IgD-negative memory B cell (primary cell): ENCODE results near the gene ADNP. TPM values are rescaled to one million over a fixed set of nuclear protein-coding genes. Genes with fewer than 3 reads are reported as not detected.

Source experiments
- H3K27ac Mint-ChIP-seq, 3 donors: one replicate each; pipeline ENCODE4 v1.8.0; 2020 to 2022; ENCODE audit warnings: mild to moderate bottlenecking in 3 of 3, mixed read lengths in 3 of 3, moderate library complexity in 1 of 3
- H3K27me3 Mint-ChIP-seq: one replicate; pipeline ENCODE4 v1.8.0; 2021; ENCODE audit warnings: mixed read lengths
- H3K36me3 Mint-ChIP-seq: one replicate; pipeline ENCODE4 v1.8.0; 2020; ENCODE audit warnings: mild to moderate bottlenecking, mixed read lengths
- H3K4me1 Mint-ChIP-seq, 3 donors: one replicate each; pipeline ENCODE4 v1.8.0; 2020 to 2022; ENCODE audit warnings: mixed read lengths in 3 of 3, mild to moderate bottlenecking in 1 of 3
- H3K4me3 Mint-ChIP-seq, 4 donors: one replicate each; pipeline ENCODE4 v1.8.0; 2020 to 2022; ENCODE audit warnings: mild to moderate bottlenecking in 4 of 4, mixed read lengths in 4 of 4, moderate library complexity in 3 of 4
- H3K9me3 Mint-ChIP-seq, 3 donors: one replicate each; pipeline ENCODE4 v1.8.0; 2020 to 2021; ENCODE audit warnings: mixed read lengths in 3 of 3, mild to moderate bottlenecking in 1 of 3
- polyA plus RNA-seq: library from polyadenylated mRNA; unstranded; fragments of 300-500 nt; fragmentation: Illumina TruSeq; gene quantifications from one replicate; pipeline ENCODE4 v1.2.3, GENCODE V29; 2021

The ADNP gene
- polyA plus RNA-seq, 1 donor from 2014 or later, result 10.3 TPM

DNA sequence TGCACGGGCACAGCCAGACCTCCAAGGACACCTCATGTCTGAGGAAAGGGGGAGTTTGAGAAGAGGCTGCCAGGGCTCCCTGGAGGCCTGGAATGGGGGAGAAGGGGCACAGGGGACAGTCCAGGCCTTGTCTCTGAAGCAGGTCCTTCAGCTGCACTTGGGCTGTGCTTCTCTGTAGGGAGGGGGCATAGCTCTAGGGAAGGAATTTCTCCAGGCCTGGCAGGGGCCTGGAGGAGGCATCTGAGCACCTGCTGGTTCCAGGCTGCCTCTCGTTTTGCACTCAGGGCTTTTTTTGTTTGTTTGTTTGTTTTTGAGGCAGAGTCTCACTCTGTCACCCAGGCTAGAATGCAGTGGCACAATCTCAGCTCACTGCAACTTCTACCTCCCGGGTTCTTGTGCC lies 68.7 kb downstream of the ADNP start:
- H3K27ac Mint-ChIP-seq, result peak overlapping the region in 1 of 3 donors; percentile 85

DNA sequence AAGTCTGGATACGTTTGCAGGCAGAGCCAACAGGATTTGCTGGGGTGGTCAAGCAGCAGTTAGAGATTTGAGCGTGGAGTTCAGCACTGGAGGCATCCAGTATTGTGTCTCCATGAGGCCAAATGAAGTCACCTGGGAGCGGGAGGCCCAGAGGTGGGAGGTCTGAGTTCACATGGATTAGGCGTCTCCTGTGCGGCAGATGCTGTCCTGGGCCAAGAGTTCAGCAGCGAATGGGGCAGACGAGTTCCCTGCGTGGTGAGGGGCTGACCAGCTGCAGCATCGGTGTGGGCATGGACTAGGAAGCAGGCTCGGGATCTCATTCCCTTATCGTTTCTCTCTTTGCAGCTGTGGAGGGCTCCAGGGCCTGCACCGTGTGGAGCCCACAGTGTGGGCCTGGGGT lies 70.2 kb downstream of the ADNP start:
- peaks cover 0 to 15% (median 11%) of the 10 kb centered on the region in 3 donors for H3K4me1 Mint-ChIP-seq

More for the DNA sequence above, 68.7 kb downstream of the ADNP start:
- H3K4me3 Mint-ChIP-seq, result no peak overlapping the region
- H3K4me1 Mint-ChIP-seq, result peaks cover 0 to 17% (median 11%) of the 10 kb centered on the region in 3 donors
- H3K9me3 Mint-ChIP-seq, result no peaks in the 10 kb centered on the region
- H3K27me3 Mint-ChIP-seq, result no peaks in the 10 kb centered on the region
- H3K36me3 Mint-ChIP-seq, result peaks cover 2% of the 10 kb centered on the region

DNA sequence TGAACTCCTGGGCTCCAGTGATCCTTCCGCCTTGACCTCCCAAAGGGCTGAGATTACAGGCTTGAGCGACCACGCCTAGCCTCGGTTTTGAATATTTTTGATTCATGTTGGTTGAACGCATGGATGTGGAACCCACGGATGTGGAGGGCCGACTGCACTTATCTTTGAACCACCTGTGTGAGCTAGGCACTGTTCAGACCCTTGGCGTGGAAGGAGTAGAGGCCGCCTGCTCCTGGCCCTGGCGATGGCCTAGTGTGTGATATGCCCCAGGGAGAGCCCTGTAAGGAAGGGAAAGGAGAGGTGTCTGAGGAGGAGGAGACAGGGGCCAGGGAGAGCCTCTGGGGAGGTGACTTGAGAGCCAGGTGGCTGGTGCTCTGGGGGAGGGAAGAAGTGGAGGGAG lies 72.1 kb downstream of the ADNP start:
- peak overlapping the region in 1 of 4 donors; percentile 87 for H3K4me3 Mint-ChIP-seq
- peaks cover 4% of the 10 kb centered on the region for H3K36me3 Mint-ChIP-seq
- H3K27me3 Mint-ChIP-seq, result no peaks in the 10 kb centered on the region
- no peaks in the 10 kb centered on the region for H3K9me3 Mint-ChIP-seq
- peaks cover 0 to 20% (median 16%) of the 10 kb centered on the region in 3 donors for H3K4me1 Mint-ChIP-seq
- H3K27ac Mint-ChIP-seq, result peak overlapping the region; percentile 16 to 71 (median 59)

More for the DNA sequence above, 70.2 kb downstream of the ADNP start:
- Mint-ChIP-seq H3K36me3 (peaks cover 2% of the 10 kb centered on the region), H3K27ac (peak overlapping the region in 1 of 3 donors; percentile 5), H3K4me3 (no peak overlapping the region), H3K27me3 (no peaks in the 10 kb centered on the region), H3K9me3 (no peaks in the 10 kb centered on the region)

DNA sequence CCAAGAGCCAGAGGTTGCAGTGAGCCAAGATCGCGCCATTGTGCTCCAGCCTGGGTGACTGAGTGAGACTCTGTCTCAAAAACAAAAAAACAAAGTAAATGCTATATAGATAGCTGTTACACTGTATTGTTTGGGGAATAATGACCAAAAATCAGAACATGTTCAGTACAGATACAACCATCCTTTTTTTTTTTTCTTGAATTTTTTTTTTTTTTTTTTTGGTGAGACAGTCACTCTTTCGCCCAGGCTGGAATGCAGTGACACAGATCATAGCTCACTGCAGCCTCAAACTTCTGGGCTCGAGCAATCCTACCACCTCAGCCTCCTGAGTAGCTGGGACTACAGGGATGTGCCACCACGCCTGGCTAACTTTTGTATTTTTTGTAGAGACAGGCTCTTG lies 72.7 kb downstream of the ADNP start:
- H3K27me3 Mint-ChIP-seq, result no peaks in the 10 kb centered on the region
- H3K4me3 Mint-ChIP-seq, result no peak overlapping the region
- peaks cover 0 to 20% (median 16%) of the 10 kb centered on the region in 3 donors for H3K4me1 Mint-ChIP-seq
- no peaks in the 10 kb centered on the region for H3K9me3 Mint-ChIP-seq
- no peak overlapping the region for H3K27ac Mint-ChIP-seq
- H3K36me3 Mint-ChIP-seq, result peaks cover 4% of the 10 kb centered on the region

DNA sequence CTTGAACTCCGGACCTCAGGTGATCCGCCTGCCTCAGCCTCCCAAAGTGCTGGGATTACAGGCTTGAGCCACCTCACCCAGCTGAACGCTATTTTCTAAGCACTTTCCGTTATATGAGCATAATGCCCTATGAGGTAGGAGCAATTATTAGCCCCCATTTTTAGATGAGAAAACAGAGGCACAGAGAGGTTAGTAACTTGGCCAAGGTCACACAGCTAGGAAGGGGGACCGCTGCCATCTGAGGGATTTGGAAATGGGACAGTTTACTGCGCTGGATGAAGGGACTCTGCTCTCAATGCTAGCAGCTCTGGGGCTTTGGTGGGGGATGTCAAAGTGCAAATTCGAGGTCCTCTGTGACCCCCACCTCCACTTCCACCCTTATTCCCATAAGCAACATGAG lies 73.9 kb downstream of the ADNP start:
- H3K27me3 Mint-ChIP-seq, result no peaks in the 10 kb centered on the region
- H3K36me3 Mint-ChIP-seq, result peaks cover 4% of the 10 kb centered on the region
- H3K4me3 Mint-ChIP-seq, result no peak overlapping the region
- no peaks in the 10 kb centered on the region for H3K9me3 Mint-ChIP-seq
- H3K27ac Mint-ChIP-seq, result peak overlapping the region in 1 of 3 donors; percentile 25
- H3K4me1 Mint-ChIP-seq, result peaks cover 0 to 20% (median 16%) of the 10 kb centered on the region in 3 donors

DNA sequence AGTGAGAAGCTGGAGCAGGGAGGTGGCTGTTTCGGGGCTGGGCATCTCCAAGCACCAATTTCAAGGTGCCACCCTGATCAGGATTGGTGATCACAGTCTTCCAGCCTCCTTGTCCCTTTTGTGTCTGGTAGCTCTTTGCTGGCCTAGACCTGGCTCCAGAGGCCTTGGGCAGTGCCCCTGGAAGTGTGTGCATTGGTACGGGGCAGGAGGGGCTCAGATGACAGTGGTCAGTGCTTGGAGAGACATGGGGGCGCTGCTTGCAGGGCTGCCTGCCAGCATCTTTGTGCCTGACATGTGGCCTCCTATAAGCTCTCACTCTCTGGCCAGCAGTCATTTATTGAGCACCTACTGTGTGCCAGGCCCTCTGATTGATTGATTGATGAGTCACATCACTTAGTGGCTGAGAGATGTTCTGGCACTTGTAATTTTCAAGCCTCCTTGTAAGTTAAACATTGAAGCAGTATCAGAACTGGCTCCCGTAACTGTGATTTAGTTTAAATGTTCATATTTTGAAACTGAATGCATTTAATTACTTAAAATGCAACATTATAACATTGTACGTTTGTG lies 74.7 kb downstream of the ADNP start:
- Mint-ChIP-seq H3K9me3 (no peaks in the 10 kb centered on the region), H3K4me1 (peaks cover 0 to 19% (median 18%) of the 10 kb centered on the region in 3 donors), H3K4me3 (no peak overlapping the region), H3K27me3 (no peaks in the 10 kb centered on the region), H3K36me3 (peaks cover 4% of the 10 kb centered on the region), H3K27ac (peak overlapping the region in 1 of 3 donors; percentile 25)

DNA sequence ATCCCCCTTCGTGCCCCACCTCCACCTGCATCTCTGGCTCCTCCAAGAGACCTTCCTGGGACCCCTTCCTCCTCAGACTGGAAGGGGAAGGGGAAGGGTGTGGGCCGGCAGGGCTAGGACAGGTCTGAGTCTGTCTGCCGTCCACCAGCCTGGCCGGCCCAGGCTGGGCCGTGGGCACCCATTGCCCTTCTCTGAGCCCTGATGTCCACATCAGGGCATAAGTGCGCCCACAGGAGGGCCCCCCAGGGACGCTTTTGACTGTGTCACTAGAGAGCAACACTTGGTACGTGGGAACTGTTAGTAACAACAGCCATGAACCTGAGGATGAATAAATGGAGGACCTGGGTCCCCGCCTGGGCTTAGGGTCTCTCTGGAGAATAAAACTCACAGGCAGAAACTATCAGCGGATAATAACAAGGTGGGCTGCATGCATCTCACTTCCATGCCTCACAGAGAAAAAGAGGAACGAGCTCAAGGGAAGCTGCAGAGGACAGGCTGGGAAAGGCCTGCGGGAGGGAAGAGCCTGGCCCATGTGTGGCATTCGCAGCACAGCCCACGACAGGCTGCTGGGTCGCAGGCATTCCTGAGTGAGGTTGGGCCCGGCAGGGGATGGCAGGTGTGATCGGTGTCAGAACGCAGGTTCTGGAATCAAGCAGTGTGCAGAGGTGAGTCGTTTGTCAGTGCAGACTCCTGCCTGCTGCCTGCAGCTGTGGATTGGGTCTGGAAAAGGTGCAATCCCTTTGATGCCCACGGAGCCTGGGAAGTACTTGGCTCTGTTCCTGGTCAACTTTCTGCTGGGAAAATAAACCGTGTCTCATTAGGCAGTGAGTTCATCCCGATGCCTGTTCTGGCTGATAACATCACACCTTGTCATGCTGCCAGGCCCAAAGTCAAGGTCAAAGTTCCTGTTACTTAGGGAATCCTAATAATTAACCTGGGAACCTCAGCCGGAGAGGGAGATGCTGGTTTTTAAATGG lies 75.5 kb downstream of the ADNP start:
- Mint-ChIP-seq H3K4me1 (peaks cover 0 to 19% (median 18%) of the 10 kb centered on the region in 3 donors), H3K9me3 (no peaks in the 10 kb centered on the region), H3K36me3 (peaks cover 4% of the 10 kb centered on the region), H3K4me3 (no peak overlapping the region), H3K27ac (no peak overlapping the region), H3K27me3 (no peaks in the 10 kb centered on the region)

DNA sequence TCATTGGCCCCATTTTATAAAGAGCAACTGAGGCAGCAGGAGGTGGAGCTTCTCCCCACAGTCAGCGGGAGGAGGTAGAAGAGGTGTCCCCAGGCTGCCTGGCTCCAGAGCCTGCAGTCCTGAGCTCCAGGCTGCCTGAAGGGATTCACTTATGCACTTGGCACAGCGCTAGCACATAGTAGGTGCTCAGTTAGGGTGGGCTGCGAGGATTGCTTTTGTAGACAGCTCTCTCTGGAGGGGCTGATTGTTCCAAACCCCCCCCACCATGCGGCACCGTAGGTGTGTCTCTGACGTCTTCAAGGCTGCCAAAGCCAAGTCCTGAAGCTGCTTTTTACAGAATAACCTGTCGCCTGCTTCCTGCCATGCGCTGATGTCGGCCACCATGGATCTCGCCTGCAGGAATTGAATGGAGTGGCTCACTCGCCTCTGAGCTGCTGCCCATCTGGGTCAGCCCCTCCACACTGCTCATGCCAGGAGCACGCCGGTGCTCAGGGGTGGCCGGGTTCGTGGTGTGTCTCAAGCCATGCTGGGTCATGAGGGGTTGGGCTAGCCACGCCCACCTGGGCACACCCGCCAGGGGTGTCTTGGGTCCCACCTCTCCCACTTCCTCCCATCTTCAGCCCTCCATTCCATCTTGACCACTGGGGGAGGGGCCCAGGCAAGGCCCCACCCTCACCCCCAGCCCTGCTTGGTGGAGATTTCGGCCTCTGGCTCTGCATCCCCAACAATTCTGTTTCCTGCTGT lies 76.6 kb downstream of the ADNP start:
- H3K36me3 Mint-ChIP-seq, result peaks cover 2% of the 10 kb centered on the region
- no peak overlapping the region for H3K27ac Mint-ChIP-seq
- no peaks in the 10 kb centered on the region for H3K9me3 Mint-ChIP-seq
- no peaks in the 10 kb centered on the region for H3K27me3 Mint-ChIP-seq
- H3K4me3 Mint-ChIP-seq, result no peak overlapping the region
- peaks cover under 1 to 19% (median 18%) of the 10 kb centered on the region in 3 donors for H3K4me1 Mint-ChIP-seq

DNA sequence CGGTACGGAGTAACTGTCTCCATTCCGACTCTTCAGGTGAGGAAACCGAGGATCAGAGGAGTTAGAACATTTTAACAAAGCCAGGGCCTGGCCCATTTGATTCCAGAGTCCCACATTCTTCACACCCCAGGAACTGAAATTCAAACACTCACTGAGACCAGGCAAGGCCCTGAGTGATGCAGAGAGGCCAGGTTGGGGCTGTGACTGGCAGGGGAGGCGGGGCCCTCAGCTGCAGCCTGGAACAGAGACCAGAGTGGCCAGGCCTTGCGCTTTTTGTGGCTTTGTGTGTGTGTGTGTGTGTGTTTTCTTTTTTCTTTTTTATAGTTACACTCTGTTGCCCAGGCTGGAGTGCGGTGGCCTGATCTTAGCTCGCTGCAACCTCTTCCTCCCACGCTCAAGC lies 79.2 kb downstream of the ADNP start:
- Mint-ChIP-seq H3K27me3 (no peaks in the 10 kb centered on the region), H3K9me3 (no peaks in the 10 kb centered on the region), H3K36me3 (peaks cover 2% of the 10 kb centered on the region), H3K4me1 (peaks cover 17 to 26% (median 21%) of the 10 kb centered on the region in 3 donors), H3K4me3 (peak overlapping the region in 1 of 4 donors; percentile 47), H3K27ac (peak overlapping the region in 2 of 3 donors; percentile 72 to 83)

DNA sequence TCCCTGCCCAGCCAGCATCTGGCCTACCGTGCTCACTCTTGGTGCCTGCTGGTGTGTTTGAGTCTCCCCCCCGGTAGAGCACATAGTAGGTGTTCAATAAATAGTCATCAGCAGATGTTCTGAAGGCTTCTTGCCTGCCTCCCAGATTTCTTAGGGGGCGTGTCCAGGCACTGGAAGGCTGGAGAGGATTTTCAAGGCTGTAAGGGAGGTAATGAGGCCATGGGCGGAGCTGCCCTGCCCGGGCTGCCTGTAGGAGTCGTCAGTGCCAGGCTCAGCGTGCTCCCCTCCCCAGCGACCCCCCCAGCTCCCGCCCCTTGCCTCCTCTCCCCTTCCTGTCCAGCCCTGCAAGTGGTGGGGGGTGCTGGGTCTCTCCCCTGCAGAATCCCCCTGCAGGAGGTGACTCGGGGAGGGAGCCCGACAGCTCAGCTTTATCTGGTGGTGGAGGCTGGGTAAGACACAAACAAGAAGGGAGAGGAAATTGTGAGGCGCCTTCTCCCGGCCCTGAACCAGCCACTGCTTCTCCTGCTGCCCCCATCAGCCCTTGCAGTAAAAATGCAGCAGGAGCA lies 80.4 kb downstream of the ADNP start:
- Mint-ChIP-seq H3K4me1 (peaks cover 17 to 25% (median 23%) of the 10 kb centered on the region in 3 donors), H3K36me3 (peaks cover 2% of the 10 kb centered on the region), H3K4me3 (peak overlapping the region in 1 of 4 donors; percentile 45), H3K27me3 (no peaks in the 10 kb centered on the region), H3K9me3 (no peaks in the 10 kb centered on the region), H3K27ac (no peak overlapping the region)

DNA sequence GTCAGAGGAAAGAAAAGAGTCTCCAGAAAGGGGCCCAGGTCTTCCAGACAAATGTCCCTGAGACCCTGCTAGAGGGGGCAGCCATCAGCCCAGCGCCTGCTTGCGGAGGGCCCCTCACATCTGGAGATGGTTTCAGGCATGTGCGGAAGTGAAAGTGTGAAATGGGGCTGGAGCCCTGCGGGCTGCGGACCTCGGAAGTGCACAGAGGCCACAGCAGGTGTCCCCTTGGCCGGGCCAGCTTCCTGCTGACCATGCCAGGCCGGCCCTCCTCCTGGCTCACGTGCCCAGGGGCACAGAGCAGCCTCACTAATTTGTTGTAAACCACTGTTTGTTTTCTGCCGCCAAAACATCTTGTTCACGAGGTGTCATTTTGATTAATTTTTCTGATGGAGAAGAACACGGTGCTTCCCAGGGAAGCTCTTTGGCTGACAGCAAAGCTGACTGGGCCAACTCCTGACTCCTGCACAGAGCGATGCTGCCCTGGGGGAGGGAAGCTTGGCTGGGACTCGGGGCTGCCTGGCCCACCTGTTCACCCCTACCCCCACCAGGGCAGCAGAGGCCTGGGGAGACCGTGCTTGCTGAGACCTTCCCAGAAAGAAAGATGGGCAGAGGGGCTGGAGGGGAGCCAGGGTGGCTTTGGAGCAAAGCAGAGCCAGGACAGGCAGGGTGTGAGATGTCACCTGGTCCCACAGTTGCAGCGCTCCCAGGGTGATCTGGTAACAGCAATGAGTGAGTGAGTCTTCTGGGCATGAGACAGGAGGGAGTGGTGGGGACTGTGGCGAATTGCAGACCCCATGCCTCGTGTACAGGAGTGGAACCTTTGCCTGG lies 82.2 kb downstream of the ADNP start:
- Mint-ChIP-seq H3K4me3 (peak overlapping the region; percentile 9 to 83 (median 46)), H3K36me3 (no peaks in the 10 kb centered on the region), H3K4me1 (peaks cover 23 to 33% (median 29%) of the 10 kb centered on the region in 3 donors), H3K27me3 (no peaks in the 10 kb centered on the region), H3K9me3 (no peaks in the 10 kb centered on the region), H3K27ac (peak overlapping the region; percentile 69 to 88 (median 82))

DNA sequence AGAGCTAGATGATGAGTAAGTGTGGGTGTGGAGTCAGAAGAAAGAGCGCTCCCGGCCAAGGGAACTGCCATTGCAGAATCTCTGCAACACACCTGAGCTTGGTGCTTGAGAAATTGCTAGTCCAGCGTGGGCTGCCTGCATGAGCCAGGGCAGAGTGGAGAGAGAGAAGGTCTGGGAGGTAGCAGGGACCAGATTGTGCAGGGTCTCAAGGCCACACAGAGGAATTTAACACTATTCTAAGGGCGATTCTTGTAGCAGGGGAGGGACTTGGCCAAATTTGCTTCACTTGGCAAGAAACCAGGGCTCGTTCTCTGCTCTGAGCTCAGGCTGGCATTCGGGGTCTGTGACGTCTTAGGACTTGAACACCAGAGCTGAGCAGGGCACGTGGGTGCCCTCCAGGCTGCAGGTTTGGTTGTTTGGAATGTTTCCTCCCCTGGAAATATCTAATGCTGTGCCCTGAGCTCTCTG lies 82.9 kb downstream of the ADNP start:
- H3K27me3 Mint-ChIP-seq, result no peaks in the 10 kb centered on the region
- H3K9me3 Mint-ChIP-seq, result no peaks in the 10 kb centered on the region
- peak overlapping the region; percentile 69 to 88 (median 82) for H3K27ac Mint-ChIP-seq
- peak overlapping the region in 2 of 4 donors; percentile 58 to 93 for H3K4me3 Mint-ChIP-seq
- H3K4me1 Mint-ChIP-seq, result peaks cover 29 to 38% (median 36%) of the 10 kb centered on the region in 3 donors
- no peaks in the 10 kb centered on the region for H3K36me3 Mint-ChIP-seq

DNA sequence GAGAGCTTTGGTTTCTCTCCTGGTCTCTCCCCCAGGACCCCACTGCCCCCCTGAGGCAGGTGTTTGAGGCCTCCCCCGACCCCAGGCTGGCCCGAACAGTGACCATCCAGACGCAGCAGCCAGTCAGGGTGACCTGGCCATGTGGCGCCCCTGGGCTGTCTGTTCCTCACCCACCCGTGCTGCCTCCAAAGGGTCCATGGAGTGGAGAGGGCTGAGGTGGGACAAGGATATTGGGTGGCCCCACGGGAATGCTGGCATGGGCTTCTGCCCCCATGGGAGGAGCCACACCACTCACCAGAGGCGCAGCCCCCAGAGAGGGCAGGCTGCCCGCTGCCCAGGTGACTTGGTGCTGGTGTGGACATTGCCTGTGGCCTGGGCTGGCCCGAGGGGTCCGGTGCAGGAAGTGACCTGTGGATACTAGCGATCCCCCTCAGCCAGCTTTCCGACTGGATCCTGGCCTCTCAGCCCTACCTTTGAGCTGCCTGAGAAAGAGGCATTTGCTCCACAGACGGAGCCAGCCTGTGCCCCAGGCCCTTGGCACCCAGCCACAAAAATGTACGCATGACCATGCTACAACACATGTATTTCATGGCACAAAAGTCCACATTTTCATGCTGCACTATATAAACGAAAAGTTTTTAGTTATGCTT lies 85.5 kb downstream of the ADNP start:
- Mint-ChIP-seq H3K4me3 (no peak overlapping the region), H3K27me3 (no peaks in the 10 kb centered on the region), H3K4me1 (peaks cover 35 to 43% (median 42%) of the 10 kb centered on the region in 3 donors), H3K36me3 (peaks cover 3% of the 10 kb centered on the region), H3K27ac (no peak overlapping the region), H3K9me3 (no peaks in the 10 kb centered on the region)
